Epidermal melanocyte (primary cell): ENCODE data around the gene GRK2.

Experiments used
- DNase-seq: peaks from one replicate; pipeline ENCODE4 v3.0.0; 2011; ENCODE audit warnings: low spot score; ENCODE audit not compliant: insufficient read length

Gene GRK2

GRCh38 chr11:67269401-67270255, 3.4 kb downstream of the GRK2 start:
- DNase-seq = no peak

GRCh38 chr11:67270256-67271204, 4.3 kb downstream of the GRK2 start:
- no peak for DNase-seq

GRCh38 chr11:67271205-67271540, 4.9 kb downstream of the GRK2 start:
- DNase-seq = no peak

GRCh38 chr11:67271541-67272284, 5.4 kb downstream of the GRK2 start:
- no peak for DNase-seq

GRCh38 chr11:67272327-67273259, 6.3 kb downstream of the GRK2 start:
- DNase-seq = no peak

GRCh38 chr11:67273260-67273990, 7.2 kb downstream of the GRK2 start:
- DNase-seq = no peak

- no peak for DNase-seq
Observed at GRCh38 chr11:67274768-67275605, 8.7 kb downstream of the GRK2 start.

- no peak for DNase-seq
Observed at GRCh38 chr11:67275606-67276409, 9.5 kb downstream of the GRK2 start.

GRCh38 chr11:67276781-67277230, 10.5 kb downstream of the GRK2 start:
- no peak for DNase-seq

GRCh38 chr11:67277231-67277961, 11.1 kb downstream of the GRK2 start:
- DNase-seq = peak; percentile 89

- DNase-seq = no peak
Observed at GRCh38 chr11:67278135-67278938, 12.1 kb downstream of the GRK2 start.

GRCh38 chr11:67278939-67279588, 12.8 kb downstream of the GRK2 start:
- DNase-seq = no peak

GRCh38 chr11:67279589-67280340, 13.5 kb downstream of the GRK2 start:
- no peak for DNase-seq

GRCh38 chr11:67280341-67280787, 14.1 kb downstream of the GRK2 start:
- DNase-seq = no peak
